ENCODE data around the gene ADAMTS5.

The ADAMTS5 gene

DNA sequence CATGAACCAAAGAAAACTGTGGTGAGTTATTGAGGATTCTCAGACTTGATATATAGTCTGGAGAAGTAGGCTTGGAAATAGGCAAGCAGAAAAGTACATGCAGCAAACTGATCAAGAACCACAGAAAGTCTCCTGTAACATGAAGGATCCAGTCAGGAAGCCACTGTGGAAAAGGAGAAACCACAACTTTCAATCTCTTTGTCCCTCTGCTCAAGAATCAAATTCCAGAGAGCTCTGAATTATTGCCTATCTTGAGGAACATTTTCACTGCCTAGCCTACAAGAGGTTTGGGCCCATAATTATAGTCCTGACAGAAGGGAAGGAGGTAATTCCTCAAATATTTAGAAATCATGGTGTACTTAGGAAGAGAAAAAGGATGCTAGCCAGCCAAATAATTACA is 78.6 kb downstream of the ADAMTS5 start:
- DNase-seq (ENCODE audit: low read depth in 2 of 2): no peak

DNA sequence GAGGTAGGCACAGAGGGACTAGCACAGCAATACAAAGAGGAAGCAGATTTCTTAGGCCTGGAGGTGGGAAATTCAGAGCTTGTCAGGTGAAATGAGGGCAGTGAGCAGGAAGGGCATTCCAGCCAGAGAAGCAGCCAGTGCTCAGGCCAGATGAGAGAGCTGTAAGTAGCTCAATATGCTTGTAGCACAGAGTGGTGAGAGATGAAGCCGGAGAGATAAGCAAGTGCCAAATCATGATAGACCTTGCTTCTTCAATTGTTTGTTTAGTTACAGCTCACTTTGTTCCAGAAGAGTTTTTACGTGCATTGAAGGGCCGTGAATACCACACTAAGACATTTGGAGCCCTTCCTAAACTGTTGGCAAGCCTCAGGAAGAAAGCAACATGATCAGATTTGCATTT is 79.6 kb downstream of the ADAMTS5 start:
- DNase-seq (ENCODE audit: low read depth in 2 of 2): no peak

- no peak for DNase-seq (ENCODE audit: low read depth in 2 of 2)
Measured at GRCh38 chr21:26884436-26884835, 82.5 kb downstream of the ADAMTS5 start.

DNA sequence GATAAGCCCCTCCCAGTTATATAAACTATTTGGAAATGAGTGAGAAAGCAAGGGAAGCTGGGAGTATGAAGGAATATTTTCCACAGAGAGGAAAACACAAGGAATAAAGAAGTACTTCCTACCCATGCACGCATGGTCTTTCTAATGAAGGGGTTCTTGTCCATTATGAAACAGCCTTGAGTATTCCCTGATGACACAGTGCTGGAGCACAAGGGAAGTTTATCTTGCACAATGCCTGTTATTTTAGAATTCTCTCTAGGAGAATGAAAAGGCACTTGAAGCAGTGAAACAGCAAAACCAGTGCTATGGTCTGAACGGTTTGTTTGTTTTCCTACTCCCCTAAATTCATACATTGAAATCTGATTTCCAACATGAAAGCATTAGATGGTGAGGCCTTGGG is 83.1 kb downstream of the ADAMTS5 start:
- DNase-seq (ENCODE audit: low read depth in 2 of 2): no peak

GRCh38 chr21:26881504-26882228 is 85.2 kb downstream of the ADAMTS5 start:
- no peak for DNase-seq (ENCODE audit: low read depth in 2 of 2)

DNA sequence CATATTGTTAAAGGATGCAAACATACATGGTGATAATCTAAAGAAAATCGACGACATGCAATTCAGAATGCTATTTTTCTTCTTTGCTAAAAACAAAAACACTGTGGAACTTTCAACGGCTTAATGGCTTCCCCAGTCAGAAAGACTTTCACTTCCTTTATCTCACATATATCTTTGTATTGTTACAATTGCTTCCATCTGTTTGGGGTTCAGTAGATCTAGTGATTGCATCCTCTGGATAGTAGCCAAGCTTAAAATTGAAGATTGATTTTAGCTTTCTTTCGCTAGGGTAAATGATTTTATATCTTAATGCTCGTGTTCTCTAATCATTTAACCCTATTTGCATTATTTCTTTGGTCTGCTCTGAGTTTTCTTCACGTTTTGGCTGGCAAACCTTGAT is 89.9 kb downstream of the ADAMTS5 start:
- no peak for DNase-seq (ENCODE audit: low read depth in 2 of 2)

- DNase-seq (ENCODE audit: low read depth in 2 of 2): no peak
Measured at GRCh38 chr21:26874347-26874746, 92.5 kb downstream of the ADAMTS5 start.

Data from stimulated activated CD8-positive, alpha-beta memory T cell treated with anti-CD3 and anti-CD28 coated beads, Interleukin-2, amount 100 ng/mL, for 1 hour (primary cell).